Loucy (cell line): Measurements from ENCODE around the gene ABCB6.

Experiments
- H2AFZ ChIP-seq: fragments of 200-600 bp; sonication (generic); 2 replicates; pipeline ENCODE4 v1.6.0; 2016; ENCODE audit warnings: antibody characterized with exemption, mild to moderate bottlenecking, low read length, moderate library complexity
- H3F3A ChIP-seq: fragments of 200-600 bp; 2 replicates; pipeline ENCODE4 v1.6.0; 2016; ENCODE audit warnings: antibody characterized with exemption, low read depth, mild to moderate bottlenecking
- H3K27me3 ChIP-seq: fragments of 200-600 bp; sonication (generic); 2 replicates; pipeline ENCODE4 v1.6.1; 2014; ENCODE audit warnings: low read length, mild to moderate bottlenecking; ENCODE audit not compliant: insufficient read depth, poor library complexity, severe bottlenecking
- H3K36me3 ChIP-seq: fragments of 200-600 bp; sonication (generic); 2 replicates; pipeline ENCODE4 v1.6.1; 2016; ENCODE audit warnings: low read length; ENCODE audit not compliant: insufficient read depth
- H3K4me1 ChIP-seq: fragments of 200-600 bp; sonication (generic); 2 replicates; pipeline ENCODE4 v1.5.1; 2014; ENCODE audit warnings: low read length, mild to moderate bottlenecking; ENCODE audit not compliant: insufficient read depth, poor library complexity, severe bottlenecking
- H3K4me2 ChIP-seq: fragments of 200-600 bp; sonication (generic); 2 replicates; pipeline ENCODE4 v1.6.0; 2014; ENCODE audit warnings: antibody characterized with exemption, low read length, low read depth, mild to moderate bottlenecking; ENCODE audit not compliant: poor library complexity, severe bottlenecking
- H3K4me3 ChIP-seq: fragments of 200-600 bp; sonication (generic); 2 replicates; pipeline ENCODE4 v1.5.1; 2014; ENCODE audit warnings: low read length, mild to moderate bottlenecking, mixed read lengths; ENCODE audit not compliant: poor library complexity, severe bottlenecking
- H3K79me2 ChIP-seq: fragments of 200-600 bp; sonication (generic); 2 replicates; pipeline ENCODE4 v1.6.1; 2014; ENCODE audit warnings: low read length; ENCODE audit not compliant: insufficient read depth
- H3K9ac ChIP-seq: fragments of 200-600 bp; sonication (generic); 2 replicates; pipeline ENCODE4 v1.6.0; 2014; ENCODE audit warnings: mild to moderate bottlenecking, low read depth, low read length, moderate library complexity; ENCODE audit not compliant: poor library complexity, severe bottlenecking
- H3K9me2 ChIP-seq: fragments of 200-600 bp; sonication (generic); replicated peaks from 2 replicates; pipeline ENCODE4 v1.6.1; 2016; ENCODE audit warnings: low read depth, low read length, mixed read lengths
- H3K9me3 ChIP-seq: fragments of 200-600 bp; sonication (generic); 2 replicates; pipeline ENCODE4 v1.6.1; 2014; ENCODE audit warnings: mild to moderate bottlenecking, antibody characterized with exemption, low read length, low read depth; ENCODE audit not compliant: insufficient read depth
- H4K20me1 ChIP-seq: fragments of 200-600 bp; sonication (generic); 2 replicates; pipeline ENCODE4 v1.6.0; 2014; ENCODE audit warnings: antibody characterized with exemption, low read length, mild to moderate bottlenecking; ENCODE audit not compliant: insufficient read depth, poor library complexity, severe bottlenecking
- CTCF ChIP-seq: fragments of 200-600 bp; sonication (generic); conservative IDR thresholded peaks from 2 replicates; pipeline ENCODE4 v1.5.1; 2014; ENCODE audit warnings: mild to moderate bottlenecking, antibody characterized with exemption, low read length
- EZH2phosphoT487 ChIP-seq: fragments of 200-600 bp; IDR thresholded peaks from 2 replicates; pipeline ENCODE4 v1.6.1; 2018; ENCODE audit warnings: antibody characterized with exemption, mild to moderate bottlenecking, moderate library complexity, borderline replicate concordance

Gene ABCB6

GRCh38 chr2:219223831-219224610 lies 5.3 kb upstream of the ABCB6 start:
- H3K9ac ChIP-seq = no peak overlapping the region
- peaks cover 22% of the 10 kb centered on the region for H3K79me2 ChIP-seq
- no peaks in the 10 kb centered on the region for H3K9me3 ChIP-seq
- peaks cover 10% of the 10 kb centered on the region for H3K4me1 ChIP-seq
- H3K4me3 ChIP-seq = no peak overlapping the region
- H3K4me2 ChIP-seq = no peak overlapping the region
- H3K36me3 ChIP-seq = peaks cover 57% of the 10 kb centered on the region; the same call in 1 of the 2 replicates
- no peaks in the 10 kb centered on the region for H3K9me2 ChIP-seq
- H2AFZ ChIP-seq = no peak overlapping the region
- TF ChIP-seq CTCF = no peak
- no peak for TF ChIP-seq EZH2phosphoT487
- H3K27me3 ChIP-seq = no peaks in the 10 kb centered on the region
- peaks cover 13% of the 10 kb centered on the region for H4K20me1 ChIP-seq
- no peaks in the 10 kb centered on the region for H3F3A ChIP-seq

GRCh38 chr2:219221957-219222518 lies 3.3 kb upstream of the ABCB6 start:
- Histone ChIP-seq H3K4me1 (peaks cover 10% of the 10 kb centered on the region), H3K9ac (no peak overlapping the region), H3K4me3 (no peak overlapping the region), H3K36me3 (peaks cover 57% of the 10 kb centered on the region; the same call in 1 of the 2 replicates), H3K4me2 (no peak overlapping the region), H3K79me2 (peaks cover 2% of the 10 kb centered on the region; the same call in 1 of the 2 replicates), H3K27me3 (no peaks in the 10 kb centered on the region), H3K9me2 (no peaks in the 10 kb centered on the region), H2AFZ (no peak overlapping the region), H4K20me1 (no peaks in the 10 kb centered on the region), H3K9me3 (no peaks in the 10 kb centered on the region), H3F3A (no peaks in the 10 kb centered on the region)
- TF ChIP-seq EZH2phosphoT487 (no peak), CTCF (no peak)

- Histone ChIP-seq H3K9me3 (no peaks in the 10 kb centered on the region), H3K4me3 (no peak overlapping the region), H3K4me1 (peaks cover 10% of the 10 kb centered on the region), H3K4me2 (no peak overlapping the region), H4K20me1 (no peaks in the 10 kb centered on the region), H3K9ac (no peak overlapping the region), H3K79me2 (no peaks in the 10 kb centered on the region), H2AFZ (no peak overlapping the region), H3K9me2 (no peaks in the 10 kb centered on the region), H3K27me3 (no peaks in the 10 kb centered on the region), H3F3A (no peaks in the 10 kb centered on the region), H3K36me3 (peaks cover 53% of the 10 kb centered on the region; the same call in 1 of the 2 replicates)
- TF ChIP-seq CTCF = no peak
- no peak for TF ChIP-seq EZH2phosphoT487
These were observed 2.1 kb upstream of the ABCB6 start for GRCh38 chr2:219220652-219221402.
